ENCODE data around the gene IL12RB1. TPM values are rescaled to one million over a fixed set of nuclear protein-coding genes. Genes with fewer than 3 reads are reported as not detected.

The IL12RB1 gene
- total RNA-seq, 5 donors from 2014 or later (not counting 1 experiment from before 2014, with no cell fraction given) = 26.3 to 45.2 (median 39.3) TPM

DNA sequence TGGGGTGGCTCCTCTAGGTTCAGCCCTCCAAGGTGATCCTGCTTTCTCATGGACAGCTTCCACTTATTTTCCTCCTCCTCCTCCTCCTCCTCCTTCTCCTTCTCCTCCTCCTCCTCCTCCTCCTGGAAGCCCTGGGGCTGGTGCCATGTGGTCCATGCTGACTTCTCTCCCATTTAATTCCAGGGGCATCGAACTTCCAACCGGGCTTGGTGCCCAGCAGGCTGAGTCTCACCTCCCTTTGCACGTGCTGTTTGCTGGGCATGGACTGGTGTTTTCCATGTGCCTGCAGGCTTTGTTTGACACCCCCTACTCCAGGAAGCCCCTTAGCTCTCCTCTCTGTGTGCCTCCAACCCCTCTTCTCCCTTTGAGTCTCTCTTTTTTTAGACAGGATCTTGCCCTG is 14.5 kb upstream of the IL12RB1 start:
- H3K36me3 ChIP-seq (ENCODE audit: control insufficient read depth in 2 of 2, extremely low read depth in 1 of 2, insufficient read depth in 1 of 2, low read length in 1 of 2) = peaks cover 0 to 2% of the 10 kb centered on the region in 2 donors
- POLR2A ChIA-PET = no interaction called here
- CTCF ChIA-PET = interaction anchor here in 1 of 2 donors (0.7 kb wide), 1 partner anchor 9 kb away, joined by 9 read pairs; no protein-coding TSS in a partner anchor
- no peak overlapping the region for H3K4me3 ChIP-seq (ENCODE audit: control insufficient read depth in 1 of 2, extremely low read depth in 1 of 2, low read length in 1 of 2)
- H3K27ac ChIP-seq (ENCODE audit: low read length) = no peak overlapping the region
- H3K27me3 ChIP-seq (replicated peaks in 1 of 2; ENCODE audit: control insufficient read depth in 2 of 2, extremely low read depth in 1 of 2, insufficient read depth in 2 of 2, low read length in 1 of 2) = no peaks in the 10 kb centered on the region
- Mint-ChIP-seq H3K9me3 (no peaks in the 10 kb centered on the region), H3K27me3 (no peaks in the 10 kb centered on the region), H3K36me3 (peaks cover 2% of the 10 kb centered on the region), H3K4me1 (peaks cover 34 to 41% (median 39%) of the 10 kb centered on the region in 3 donors), H3K27ac (no peak overlapping the region), H3K4me3 (peak overlapping the region in 1 of 3 donors; percentile 7)
- 100% methylated on average over 3 of the region's 3 CpGs for WGBS (ENCODE audit: insufficient coverage)
- no peaks in the 10 kb centered on the region for H3K9me3 ChIP-seq
- ATAC-seq (replicated peaks in 1 of 4) = no peak
- DNase-seq = no peak
- peaks cover 14 to 46% of the 10 kb centered on the region in 2 experiments for H3K4me1 ChIP-seq (ENCODE audit: control insufficient read depth in 1 of 2, extremely low read depth in 1 of 2, insufficient read depth in 2 of 2, low read length in 2 of 2)

DNA sequence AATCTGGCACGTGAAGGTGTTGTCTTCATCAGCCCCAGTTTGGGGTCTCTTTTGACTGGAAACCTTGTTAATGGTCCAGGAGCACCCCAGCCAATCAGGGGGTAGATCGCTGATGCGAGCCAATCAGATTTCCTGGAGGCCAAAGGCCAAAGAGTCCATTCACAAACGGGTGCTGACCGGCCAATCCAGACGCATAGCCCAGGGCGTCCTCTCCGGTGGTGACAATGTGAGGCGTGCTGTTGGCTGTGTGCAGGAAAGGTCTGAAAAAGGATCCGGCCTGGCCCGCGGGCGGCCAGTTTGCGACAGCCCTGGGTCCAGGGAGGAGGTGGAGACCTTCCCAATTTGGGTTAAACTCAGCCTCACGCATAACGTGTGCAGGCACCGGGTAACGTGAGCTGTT is 14.0 kb upstream of the IL12RB1 start:
- DNase-seq (no peak), ATAC-seq (replicated peaks in 1 of 4) (no peak)
- peaks cover 0 to 2% of the 10 kb centered on the region in 2 donors for H3K36me3 ChIP-seq (ENCODE audit: control insufficient read depth in 2 of 2, extremely low read depth in 1 of 2, insufficient read depth in 1 of 2, low read length in 1 of 2)
- H3K4me1 ChIP-seq (ENCODE audit: control insufficient read depth in 1 of 2, extremely low read depth in 1 of 2, insufficient read depth in 2 of 2, low read length in 2 of 2) = peaks cover 14 to 46% of the 10 kb centered on the region in 2 experiments
- no peak overlapping the region for H3K27ac ChIP-seq (ENCODE audit: low read length)
- no peak overlapping the region for H3K4me3 ChIP-seq (ENCODE audit: control insufficient read depth in 1 of 2, extremely low read depth in 1 of 2, low read length in 1 of 2)
- Mint-ChIP-seq H3K27me3 (no peaks in the 10 kb centered on the region), H3K4me1 (peaks cover 39 to 42% (median 40%) of the 10 kb centered on the region in 3 donors), H3K36me3 (peaks cover 2% of the 10 kb centered on the region), H3K9me3 (no peaks in the 10 kb centered on the region), H3K27ac (no peak overlapping the region), H3K4me3 (no peak overlapping the region)
- ChIA-PET CTCF (no interaction called here), POLR2A (no interaction called here)
- H3K27me3 ChIP-seq (replicated peaks in 1 of 2; ENCODE audit: control insufficient read depth in 2 of 2, extremely low read depth in 1 of 2, insufficient read depth in 2 of 2, low read length in 1 of 2) = no peaks in the 10 kb centered on the region
- 97% methylated on average over 13 of the region's 18 CpGs for WGBS (ENCODE audit: insufficient coverage)
- H3K9me3 ChIP-seq = no peaks in the 10 kb centered on the region

DNA sequence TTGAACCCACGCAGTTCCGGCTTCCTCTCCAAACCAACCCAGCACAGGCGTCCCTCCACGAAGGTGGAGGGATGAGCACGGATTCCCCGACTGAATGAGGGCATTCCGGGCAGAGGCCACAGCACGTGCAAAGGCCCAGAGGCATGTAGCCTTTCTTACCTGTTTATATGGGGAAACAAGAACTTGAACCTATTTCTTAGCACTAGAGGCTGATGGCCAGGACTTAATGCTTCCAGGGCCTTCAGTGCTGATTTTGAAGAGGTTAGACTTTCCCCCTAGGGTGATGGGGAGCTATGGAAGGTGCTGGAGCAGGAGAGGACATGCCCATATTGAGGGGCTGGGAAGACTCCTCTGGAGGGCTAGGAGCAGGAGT is 12.9 kb upstream of the IL12RB1 start:
- no peak for ATAC-seq (replicated peaks in 1 of 4)
- H3K9me3 Mint-ChIP-seq = no peaks in the 10 kb centered on the region
- peak overlapping the region; percentile 37 to 44 for H3K27ac Mint-ChIP-seq
- Histone ChIP-seq H3K27me3 (replicated peaks in 1 of 2; ENCODE audit: control insufficient read depth in 2 of 2, extremely low read depth in 1 of 2, insufficient read depth in 2 of 2, low read length in 1 of 2) (no peaks in the 10 kb centered on the region), H3K4me1 (ENCODE audit: control insufficient read depth in 1 of 2, extremely low read depth in 1 of 2, insufficient read depth in 2 of 2, low read length in 2 of 2) (peaks cover 14 to 40% of the 10 kb centered on the region in 2 experiments), H3K27ac (ENCODE audit: low read length) (peak overlapping the region; percentile 47), H3K9me3 (no peaks in the 10 kb centered on the region), H3K36me3 (ENCODE audit: control insufficient read depth in 2 of 2, extremely low read depth in 1 of 2, insufficient read depth in 1 of 2, low read length in 1 of 2) (peaks cover 0 to 2% of the 10 kb centered on the region in 2 donors), H3K4me3 (ENCODE audit: control insufficient read depth in 1 of 2, extremely low read depth in 1 of 2, low read length in 1 of 2) (peak overlapping the region in 1 of 2 donors; percentile 68)
- H3K36me3 Mint-ChIP-seq = peaks cover 2% of the 10 kb centered on the region
- H3K4me3 Mint-ChIP-seq = peak overlapping the region; percentile 81 to 90 (median 85)
- ChIA-PET CTCF (no interaction called here), POLR2A (no interaction called here)
- 61% methylated on average over 4 of the region's 8 CpGs for WGBS (ENCODE audit: insufficient coverage)
- DNase-seq = no peak
- H3K4me1 Mint-ChIP-seq = peaks cover 35 to 45% (median 42%) of the 10 kb centered on the region in 3 donors
- H3K27me3 Mint-ChIP-seq = no peaks in the 10 kb centered on the region

DNA sequence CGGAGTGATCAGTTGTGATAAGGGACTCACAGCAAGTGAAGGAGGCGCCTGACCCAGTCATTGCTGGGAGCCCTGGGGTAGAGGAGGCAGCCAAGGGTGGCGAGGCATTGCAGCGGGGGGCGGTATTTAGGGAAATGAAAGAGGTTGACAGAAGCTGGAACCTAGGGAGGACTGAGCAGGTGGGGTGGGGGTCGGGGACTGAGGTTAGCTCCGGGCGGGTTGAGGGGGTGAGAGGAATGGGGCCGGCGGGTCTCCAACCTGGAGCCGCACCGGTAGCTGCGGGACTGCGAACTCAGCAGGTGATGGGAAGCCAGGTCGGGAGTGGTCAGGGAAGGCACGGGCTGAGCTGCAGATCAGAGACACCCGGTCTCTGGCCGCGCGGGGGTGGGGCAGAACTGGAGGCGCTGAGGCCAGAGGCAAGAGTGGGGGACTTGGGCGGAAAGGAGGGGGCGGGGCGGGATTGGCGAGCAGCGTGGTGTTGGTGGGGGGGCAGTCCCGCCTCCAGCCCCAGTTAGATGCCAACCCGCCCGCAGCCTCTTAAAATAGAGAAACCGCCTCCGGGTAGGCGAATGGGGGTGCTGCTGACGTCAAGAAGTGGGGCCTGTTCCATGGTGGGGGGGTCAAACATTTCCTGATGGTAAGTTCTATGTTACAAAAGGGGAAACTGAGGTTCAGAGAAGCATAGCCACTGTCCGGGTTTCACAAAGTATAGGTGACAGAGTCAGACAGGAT is 12.3 kb upstream of the IL12RB1 start:
- DNase-seq = peak in 29 of 35 experiments; percentile 20 to 66 (median 44)

DNA sequence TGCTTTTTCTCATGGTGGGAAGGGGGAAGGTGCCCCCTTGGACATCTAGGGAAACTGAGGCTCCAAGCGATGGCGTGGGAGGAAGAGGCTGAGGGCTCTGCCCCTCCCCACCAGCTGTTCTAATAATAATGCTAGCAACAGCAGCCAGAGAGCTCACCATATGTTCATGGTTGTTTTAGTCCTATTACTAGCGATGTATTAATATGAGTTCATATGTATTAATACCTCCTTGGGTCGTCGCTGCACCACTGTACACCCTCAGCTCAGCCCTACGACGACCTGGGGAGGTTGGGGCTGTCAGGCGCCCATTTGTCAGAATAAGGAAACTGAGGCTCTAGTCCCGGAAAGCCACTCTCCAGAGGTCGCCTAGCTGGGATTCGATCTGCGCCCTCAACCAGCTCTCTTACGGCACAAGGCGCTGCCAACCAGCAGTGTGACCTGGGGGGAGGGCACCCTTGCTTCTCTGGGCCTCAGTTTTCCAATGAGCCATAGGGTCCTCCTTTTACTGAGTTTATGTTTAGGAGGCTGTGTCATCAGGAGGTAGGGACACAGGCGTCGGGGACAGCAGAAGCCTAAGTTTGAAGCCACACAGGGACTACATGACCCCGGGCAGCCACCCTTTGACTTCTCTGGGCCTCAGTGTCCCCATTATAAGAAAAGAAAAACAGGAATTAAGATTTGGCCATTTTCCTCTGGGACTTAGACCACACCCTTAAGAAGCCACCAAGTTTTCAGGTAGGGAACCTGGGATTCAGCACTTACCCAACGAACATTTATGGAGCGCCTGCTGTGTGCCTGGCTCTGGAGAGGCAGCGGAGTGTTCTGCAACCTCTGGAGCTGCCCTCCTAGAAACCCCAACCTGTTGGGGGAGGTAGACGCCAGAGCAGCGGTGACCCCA is 11.5 kb upstream of the IL12RB1 start:
- ChIA-PET CTCF (interaction anchor here in 1 of 2 donors (0.6 to 0.7 kb wide), 4 partner anchors 40 to 753 kb away, joined by 3 to 4 read pairs (median 4); no protein-coding TSS in a partner anchor), POLR2A (no interaction called here)
- peak overlapping the region; percentile 76 to 84 for H3K27ac Mint-ChIP-seq
- ATAC-seq (replicated peaks in 1 of 4) = peak in 2 of 4 experiments; percentile 8 to 18
- Histone ChIP-seq H3K27me3 (replicated peaks in 1 of 2; ENCODE audit: control insufficient read depth in 2 of 2, extremely low read depth in 1 of 2, insufficient read depth in 2 of 2, low read length in 1 of 2) (no peaks in the 10 kb centered on the region), H3K4me1 (ENCODE audit: control insufficient read depth in 1 of 2, extremely low read depth in 1 of 2, insufficient read depth in 2 of 2, low read length in 2 of 2) (peaks cover 11 to 33% of the 10 kb centered on the region in 2 experiments), H3K36me3 (ENCODE audit: control insufficient read depth in 2 of 2, extremely low read depth in 1 of 2, insufficient read depth in 1 of 2, low read length in 1 of 2) (no peaks in the 10 kb centered on the region), H3K4me3 (ENCODE audit: control insufficient read depth in 1 of 2, extremely low read depth in 1 of 2, low read length in 1 of 2) (peak overlapping the region; percentile 68 to 86), H3K9me3 (no peaks in the 10 kb centered on the region), H3K27ac (ENCODE audit: low read length) (peak overlapping the region; percentile 69)
- peaks cover 31 to 37% (median 37%) of the 10 kb centered on the region in 3 donors for H3K4me1 Mint-ChIP-seq
- H3K27me3 Mint-ChIP-seq = no peaks in the 10 kb centered on the region
- no peak for DNase-seq
- H3K9me3 Mint-ChIP-seq = no peaks in the 10 kb centered on the region
- WGBS (ENCODE audit: insufficient coverage) = 29% methylated on average over 12 of the region's 22 CpGs
- H3K36me3 Mint-ChIP-seq = peaks cover 2% of the 10 kb centered on the region
- H3K4me3 Mint-ChIP-seq = peak overlapping the region; percentile 81 to 90 (median 85)

More for the DNA sequence above, 12.3 kb upstream of the IL12RB1 start:
- H3K36me3 Mint-ChIP-seq = peaks cover 2% of the 10 kb centered on the region
- H3K4me3 Mint-ChIP-seq = peak overlapping the region; percentile 81 to 90 (median 85)
- Histone ChIP-seq H3K9me3 (no peaks in the 10 kb centered on the region), H3K4me3 (ENCODE audit: control insufficient read depth in 1 of 2, extremely low read depth in 1 of 2, low read length in 1 of 2) (peak overlapping the region; percentile 68 to 86), H3K4me1 (ENCODE audit: control insufficient read depth in 1 of 2, extremely low read depth in 1 of 2, insufficient read depth in 2 of 2, low read length in 2 of 2) (peaks cover 11 to 35% of the 10 kb centered on the region in 2 experiments), H3K27ac (ENCODE audit: low read length) (peak overlapping the region; percentile 47), H3K36me3 (ENCODE audit: control insufficient read depth in 2 of 2, extremely low read depth in 1 of 2, insufficient read depth in 1 of 2, low read length in 1 of 2) (peaks cover 0 to 2% of the 10 kb centered on the region in 2 donors), H3K27me3 (replicated peaks in 1 of 2; ENCODE audit: control insufficient read depth in 2 of 2, extremely low read depth in 1 of 2, insufficient read depth in 2 of 2, low read length in 1 of 2) (no peaks in the 10 kb centered on the region)
- ChIA-PET CTCF (interaction anchor here in 1 of 2 donors (0.6 to 0.7 kb wide), 4 partner anchors 41 to 753 kb away, joined by 3 to 4 read pairs (median 4); no protein-coding TSS in a partner anchor), POLR2A (no interaction called here)
- 2% methylated on average over 31 of the region's 34 CpGs for WGBS (ENCODE audit: insufficient coverage)
- ATAC-seq (replicated peaks in 1 of 4) = no peak
- peak overlapping the region in 1 of 2 donors; percentile 59 for H3K27ac Mint-ChIP-seq
- no peaks in the 10 kb centered on the region for H3K9me3 Mint-ChIP-seq
- H3K4me1 Mint-ChIP-seq = peaks cover 30 to 41% (median 39%) of the 10 kb centered on the region in 3 donors
- H3K27me3 Mint-ChIP-seq = no peaks in the 10 kb centered on the region

Measured in T-cell (primary cell).